ENCODE results near the gene DGKB. TPM values are rescaled to one million over a fixed set of nuclear protein-coding genes. Genes with fewer than 3 reads are reported as not detected.
A peak's percentile ranks its signal among the peaks of the same experiment; 100 is the strongest.

DGKB gene
- polyA plus RNA-seq, 2 of the 4 experiments (the other 2 are of a cell fraction), result 0.01 TPM; not detected in 1

- Histone ChIP-seq H3K4me3 (no peak overlapping the region), H3K4me1 (no peaks in the 10 kb centered on the region), H3K9me3 (no peaks in the 10 kb centered on the region), H3K4me2 (no peak overlapping the region), H3K27ac (no peak overlapping the region)
- no peak for TF ChIP-seq FOXS1 (CRISPR knock-in tag; IDR thresholded peaks at IDR 0.05)
- no peak for TF ChIP-seq USF2 (IDR thresholded peaks at IDR 0.05)
- no peak for TF ChIP-seq NPAS2 (CRISPR knock-in tag; IDR thresholded peaks at IDR 0.05; ENCODE audit: borderline replicate concordance)
- TF ChIP-seq KDM1A (IDR thresholded peaks at IDR 0.05; ENCODE audit: low read depth), result no peak
- POLR2A ChIA-PET, result no interaction called here
- WGBS (ENCODE audit: missing lambda C conversion rate), result 11% methylated on average over 1 of the region's 1 CpG
- FAIRE-seq (no peak), DNase-seq (ENCODE audit: low read depth in 1 of 2, low spot score in 1 of 2) (no peak), ATAC-seq (no peak)
- CTCF ChIA-PET, result no interaction called here
Observed at GRCh38 chr7:14551310-14551709, 351.2 kb downstream of the DGKB start.

- no peak for FAIRE-seq
- ChIA-PET POLR2A (no interaction called here), CTCF (no interaction called here)
- H3K27ac ChIP-seq, result no peak overlapping the region
- WGBS (ENCODE audit: missing lambda C conversion rate), result 29% methylated on average over 5 of the region's 5 CpGs
- no peak for DNase-seq (ENCODE audit: low read depth in 1 of 2, low spot score in 1 of 2)
- no peak for ATAC-seq
- no peak overlapping the region for H3K4me2 ChIP-seq
- no peaks in the 10 kb centered on the region for H3K9me3 ChIP-seq
- TF ChIP-seq CBX8 (IDR thresholded peaks at IDR 0.05) (no peak), CHD4 (IDR thresholded peaks at IDR 0.05; ENCODE audit: borderline replicate concordance) (no peak), RAD21 (conservative IDR thresholded peaks at IDR 0.05 in 1 of 2, IDR thresholded peaks at IDR 0.05 in 1 of 2) (no peak)
- no peak overlapping the region for H3K4me3 ChIP-seq
- no peaks in the 10 kb centered on the region for H3K4me1 ChIP-seq
Observed at GRCh38 chr7:14542624-14543023, 359.9 kb downstream of the DGKB start.

GRCh38 chr7:14521183-14521582 is 381.4 kb downstream of the DGKB start:
- 33% methylated on average over 3 of the region's 3 CpGs for whole genome bisulfite sequencing (ENCODE audit: missing lambda C conversion rate)
- no peak overlapping the region for H3K4me3 ChIP-seq

GRCh38 chr7:14510268-14510667 is 392.3 kb downstream of the DGKB start:
- no peak for FAIRE-seq
- ATAC-seq, result no peak
- DNase-seq (ENCODE audit: low read depth in 1 of 2, low spot score in 1 of 2), result no peak
- Histone ChIP-seq H3K4me1 (no peaks in the 10 kb centered on the region), H3K4me3 (no peak overlapping the region), H3K9me3 (no peaks in the 10 kb centered on the region), H3K4me2 (no peak overlapping the region), H3K27ac (no peak overlapping the region)
- TF ChIP-seq RNF2 (IDR thresholded peaks at IDR 0.05; ENCODE audit: borderline replicate concordance, low read depth) (no peak), MAFK (IDR thresholded peaks at IDR 0.05; ENCODE audit: partially characterized antibody) (peak; percentile 65)
- CTCF ChIA-PET, result no interaction called here
- POLR2A ChIA-PET, result no interaction called here
- 19% methylated on average over 2 of the region's 2 CpGs for WGBS (ENCODE audit: missing lambda C conversion rate)

More at GRCh38 chr7:14521183-14521582, 381.4 kb downstream of the DGKB start:
- Histone ChIP-seq H3K4me2 (0 out of 3 replicates have a peak overlapping the region, but pooled peaks have one; percentile 17), H3K27ac (no peak overlapping the region), H3K4me1 (no peaks in the 10 kb centered on the region), H3K9me3 (no peaks in the 10 kb centered on the region)
- DNase-seq (ENCODE audit: low read depth in 1 of 2, low spot score in 1 of 2) (no peak), ATAC-seq (no peak), FAIRE-seq (no peak)
- CTCF ChIA-PET, result interaction anchor here (0.6 kb wide), 1 partner anchor 1133 kb away, joined by 3 read pairs; no protein-coding TSS in a partner anchor
- POLR2A ChIA-PET, result no interaction called here
- TF ChIP-seq CEBPB (IDR thresholded peaks at IDR 0.05), result no peak
- no peak for TF ChIP-seq MAX (IDR thresholded peaks at IDR 0.05)
- TF ChIP-seq EHF (CRISPR knock-in tag; IDR thresholded peaks at IDR 0.05), result no peak
- no peak for TF ChIP-seq E2F6 (IDR thresholded peaks at IDR 0.05; ENCODE audit: borderline replicate concordance, low read depth)
- no peak for TF ChIP-seq MYC (IDR thresholded peaks at IDR 0.05; ENCODE audit: borderline replicate concordance, low read length)
- TF ChIP-seq EHMT2 (IDR thresholded peaks at IDR 0.05; ENCODE audit: low read depth), result no peak
- no peak for TF ChIP-seq BHLHE40 (IDR thresholded peaks at IDR 0.05; ENCODE audit: low read depth, low read length)

- Histone ChIP-seq H3K4me3 (no peak overlapping the region), H3K4me2 (no peak overlapping the region), H3K9me3 (no peaks in the 10 kb centered on the region), H3K4me1 (no peaks in the 10 kb centered on the region), H3K27ac (no peak overlapping the region)
- CTCF ChIA-PET, result no interaction called here
- ATAC-seq, result no peak
- 0% methylated on average over 3 of the region's 3 CpGs for whole genome bisulfite sequencing (ENCODE audit: missing lambda C conversion rate)
- no peak for FAIRE-seq
- no peak for DNase-seq (ENCODE audit: low read depth in 1 of 2, low spot score in 1 of 2)
- POLR2A ChIA-PET, result no interaction called here
- TF ChIP-seq EHMT2 (IDR thresholded peaks at IDR 0.05; ENCODE audit: low read depth) (no peak), ATOH8 (CRISPR knock-in tag; IDR thresholded peaks at IDR 0.05; ENCODE audit: low read depth) (no peak), CEBPB (IDR thresholded peaks at IDR 0.05) (no peak), ZSCAN20 (CRISPR knock-in tag; IDR thresholded peaks at IDR 0.05) (no peak), RAD21 (conservative IDR thresholded peaks at IDR 0.05 in 1 of 2, IDR thresholded peaks at IDR 0.05 in 1 of 2) (no peak), REST (IDR thresholded peaks at IDR 0.05) (no peak), ELK1 (IDR thresholded peaks at IDR 0.05; ENCODE audit: low read depth, low read length) (no peak)
Observed at GRCh38 chr7:14507617-14508016, 394.9 kb downstream of the DGKB start.

Data from A549 (cell line).